Measurements from ENCODE around the gene MYT1. TPM values are rescaled to one million over a fixed set of nuclear protein-coding genes. Genes with fewer than 3 reads are reported as not detected.

The MYT1 gene
- total and polyA plus RNA-seq, 2 of the 13 experiments (the other 11 are each of a cell fraction or from before 2014, with no cell fraction given) = 0.58 to 2.5 TPM

DNA sequence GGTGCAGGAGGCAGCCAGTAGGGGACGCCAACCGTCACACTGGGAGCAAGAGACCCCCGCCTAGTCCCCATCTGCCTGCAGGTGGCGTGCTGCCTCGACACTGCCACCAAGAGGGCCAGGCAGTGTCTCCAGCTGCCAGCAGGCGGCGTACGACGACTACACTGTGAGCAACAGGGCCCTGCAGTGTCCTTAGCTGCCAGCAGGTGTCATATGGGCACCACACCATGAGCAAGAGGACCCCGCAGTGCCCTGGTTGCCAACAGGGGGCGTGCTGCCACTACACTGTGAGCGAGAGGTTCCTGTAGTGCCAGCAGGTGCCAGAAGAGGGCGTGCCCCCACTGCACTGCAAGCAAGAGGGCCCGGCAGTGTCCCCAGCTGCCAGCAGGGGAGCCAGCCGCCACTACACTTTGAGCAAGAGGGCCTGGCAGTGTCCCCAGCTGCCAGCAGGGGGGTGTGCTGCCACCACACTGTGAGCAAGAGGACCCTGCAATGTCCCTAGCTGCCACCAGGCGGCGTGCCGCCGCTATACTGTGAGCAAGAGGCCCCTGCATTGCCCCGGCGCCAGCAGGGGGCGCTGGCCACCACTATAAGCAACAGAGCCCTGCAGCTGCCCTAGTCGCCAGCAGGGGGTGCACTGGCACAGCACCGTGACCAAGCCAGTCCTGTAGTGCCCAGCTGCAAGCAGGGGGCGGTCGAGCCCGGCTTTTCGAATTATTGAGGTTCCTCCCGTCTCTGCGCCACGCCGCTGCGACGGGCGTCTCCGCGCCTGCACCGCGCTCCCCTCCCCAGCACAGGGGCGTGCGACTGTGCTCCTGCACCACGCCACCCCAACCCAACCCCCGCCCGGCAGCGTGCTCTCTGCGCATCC, 121.6 kb downstream of the MYT1 start (continued):
- TF ChIP-seq, protein P1, sequence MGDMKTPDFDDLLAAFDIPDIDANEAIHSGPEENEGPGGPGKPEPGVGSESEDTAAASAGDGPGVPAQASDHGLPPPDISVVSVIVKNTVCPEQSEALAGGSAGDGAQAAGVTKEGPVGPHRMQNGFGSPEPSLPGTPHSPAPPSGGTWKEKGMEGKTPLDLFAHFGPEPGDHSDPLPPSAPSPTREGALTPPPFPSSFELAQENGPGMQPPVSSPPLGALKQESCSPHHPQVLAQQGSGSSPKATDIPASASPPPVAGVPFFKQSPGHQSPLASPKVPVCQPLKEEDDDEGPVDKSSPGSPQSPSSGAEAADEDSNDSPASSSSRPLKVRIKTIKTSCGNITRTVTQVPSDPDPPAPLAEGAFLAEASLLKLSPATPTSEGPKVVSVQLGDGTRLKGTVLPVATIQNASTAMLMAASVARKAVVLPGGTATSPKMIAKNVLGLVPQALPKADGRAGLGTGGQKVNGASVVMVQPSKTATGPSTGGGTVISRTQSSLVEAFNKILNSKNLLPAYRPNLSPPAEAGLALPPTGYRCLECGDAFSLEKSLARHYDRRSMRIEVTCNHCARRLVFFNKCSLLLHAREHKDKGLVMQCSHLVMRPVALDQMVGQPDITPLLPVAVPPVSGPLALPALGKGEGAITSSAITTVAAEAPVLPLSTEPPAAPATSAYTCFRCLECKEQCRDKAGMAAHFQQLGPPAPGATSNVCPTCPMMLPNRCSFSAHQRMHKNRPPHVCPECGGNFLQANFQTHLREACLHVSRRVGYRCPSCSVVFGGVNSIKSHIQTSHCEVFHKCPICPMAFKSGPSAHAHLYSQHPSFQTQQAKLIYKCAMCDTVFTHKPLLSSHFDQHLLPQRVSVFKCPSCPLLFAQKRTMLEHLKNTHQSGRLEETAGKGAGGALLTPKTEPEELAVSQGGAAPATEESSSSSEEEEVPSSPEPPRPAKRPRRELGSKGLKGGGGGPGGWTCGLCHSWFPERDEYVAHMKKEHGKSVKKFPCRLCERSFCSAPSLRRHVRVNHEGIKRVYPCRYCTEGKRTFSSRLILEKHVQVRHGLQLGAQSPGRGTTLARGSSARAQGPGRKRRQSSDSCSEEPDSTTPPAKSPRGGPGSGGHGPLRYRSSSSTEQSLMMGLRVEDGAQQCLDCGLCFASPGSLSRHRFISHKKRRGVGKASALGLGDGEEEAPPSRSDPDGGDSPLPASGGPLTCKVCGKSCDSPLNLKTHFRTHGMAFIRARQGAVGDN (CRISPR knock-in tag; IDR thresholded peaks at IDR 0.05) = peak; percentile 61
- TF ChIP-seq THAP11 (CRISPR knock-in tag; IDR thresholded peaks at IDR 0.05) = peak; percentile 44; the same call in 1 of the 2 replicates
- TF ChIP-seq ZFP90 (CRISPR knock-in tag; IDR thresholded peaks at IDR 0.05; ENCODE audit: borderline replicate concordance) = 0 out of 2 replicates have a peak, but pooled peaks have one; percentile 23
- 0 out of 2 replicates have a peak, but pooled peaks have one; percentile 38 for TF ChIP-seq GATAD1 (CRISPR knock-in tag; IDR thresholded peaks at IDR 0.05)
- peak; percentile 27; the same call in 1 of the 2 replicates for TF ChIP-seq TAF1 (CRISPR knock-in tag; IDR thresholded peaks at IDR 0.05)
- peak; percentile 59 for TF ChIP-seq UBTF (CRISPR knock-in tag; IDR thresholded peaks at IDR 0.05)
- TF ChIP-seq, protein P2, sequence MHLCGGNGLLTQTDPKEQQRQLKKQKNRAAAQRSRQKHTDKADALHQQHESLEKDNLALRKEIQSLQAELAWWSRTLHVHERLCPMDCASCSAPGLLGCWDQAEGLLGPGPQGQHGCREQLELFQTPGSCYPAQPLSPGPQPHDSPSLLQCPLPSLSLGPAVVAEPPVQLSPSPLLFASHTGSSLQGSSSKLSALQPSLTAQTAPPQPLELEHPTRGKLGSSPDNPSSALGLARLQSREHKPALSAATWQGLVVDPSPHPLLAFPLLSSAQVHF (CRISPR knock-in tag; IDR thresholded peaks at IDR 0.05) = peak; percentile 62; the same call in 1 of the 2 replicates
- TF ChIP-seq, protein P3, sequence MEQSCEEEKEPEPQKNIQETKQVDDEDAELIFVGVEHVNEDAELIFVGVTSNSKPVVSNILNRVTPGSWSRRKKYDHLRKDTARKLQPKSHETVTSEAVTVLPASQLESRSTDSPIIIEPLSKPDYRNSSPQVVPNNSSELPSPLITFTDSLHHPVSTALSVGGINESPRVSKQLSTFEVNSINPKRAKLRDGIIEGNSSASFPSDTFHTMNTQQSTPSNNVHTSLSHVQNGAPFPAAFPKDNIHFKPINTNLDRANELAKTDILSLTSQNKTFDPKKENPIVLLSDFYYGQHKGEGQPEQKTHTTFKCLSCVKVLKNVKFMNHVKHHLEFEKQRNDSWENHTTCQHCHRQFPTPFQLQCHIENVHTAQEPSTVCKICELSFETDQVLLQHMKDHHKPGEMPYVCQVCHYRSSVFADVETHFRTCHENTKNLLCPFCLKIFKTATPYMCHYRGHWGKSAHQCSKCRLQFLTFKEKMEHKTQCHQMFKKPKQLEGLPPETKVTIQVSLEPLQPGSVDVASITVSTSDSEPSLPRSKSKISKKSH (CRISPR knock-in tag; IDR thresholded peaks at IDR 0.05; ENCODE audit: borderline replicate concordance) = peak; percentile 69; the same call in 1 of the 2 replicates
- peak; percentile 58; the same call in 1 of the 2 replicates for TF ChIP-seq ZMYM2 (CRISPR knock-in tag; IDR thresholded peaks at IDR 0.05)
- TF ChIP-seq TEAD3 (CRISPR knock-in tag; optimal IDR thresholded peaks at IDR 0.05; ENCODE audit: borderline replicate concordance) = peak; percentile 34
- TF ChIP-seq IRX3 (CRISPR knock-in tag; IDR thresholded peaks at IDR 0.05; ENCODE audit: borderline replicate concordance, low read depth) = 0 out of 2 replicates have a peak, but pooled peaks have one; percentile 32
- peak; percentile 48 for TF ChIP-seq RBM39 (IDR thresholded peaks at IDR 0.05; ENCODE audit: low read depth, low read length, poor library complexity, severe bottlenecking)
- TF ChIP-seq GABPB1 (CRISPR knock-in tag; IDR thresholded peaks at IDR 0.05) = peak; percentile 68; the same call in 1 of the 2 replicates
- TF ChIP-seq NFYB (CRISPR knock-in tag; IDR thresholded peaks at IDR 0.05) = peak; percentile 19; the same call in 1 of the 2 replicates
- TF ChIP-seq PTBP1 (IDR thresholded peaks at IDR 0.05; ENCODE audit: low read depth, low read length, poor library complexity, severe bottlenecking) = peak; percentile 61
- TF ChIP-seq ETV6 (CRISPR knock-in tag; conservative IDR thresholded peaks at IDR 0.05) = 0 out of 2 replicates have a peak, but pooled peaks have one; percentile 43
- 0 out of 2 replicates have a peak, but pooled peaks have one; percentile 45 for TF ChIP-seq ZNF605 (CRISPR knock-in tag; IDR thresholded peaks at IDR 0.05)

Measured in HepG2 (cell line).